HCEC 1CT (cell line): Measurements from ENCODE around the gene CEMIP.

Source experiments
- DNase-seq: peaks from one replicate; pipeline ENCODE4 v3.0.0-alpha.2; 2017

The CEMIP gene

DNA sequence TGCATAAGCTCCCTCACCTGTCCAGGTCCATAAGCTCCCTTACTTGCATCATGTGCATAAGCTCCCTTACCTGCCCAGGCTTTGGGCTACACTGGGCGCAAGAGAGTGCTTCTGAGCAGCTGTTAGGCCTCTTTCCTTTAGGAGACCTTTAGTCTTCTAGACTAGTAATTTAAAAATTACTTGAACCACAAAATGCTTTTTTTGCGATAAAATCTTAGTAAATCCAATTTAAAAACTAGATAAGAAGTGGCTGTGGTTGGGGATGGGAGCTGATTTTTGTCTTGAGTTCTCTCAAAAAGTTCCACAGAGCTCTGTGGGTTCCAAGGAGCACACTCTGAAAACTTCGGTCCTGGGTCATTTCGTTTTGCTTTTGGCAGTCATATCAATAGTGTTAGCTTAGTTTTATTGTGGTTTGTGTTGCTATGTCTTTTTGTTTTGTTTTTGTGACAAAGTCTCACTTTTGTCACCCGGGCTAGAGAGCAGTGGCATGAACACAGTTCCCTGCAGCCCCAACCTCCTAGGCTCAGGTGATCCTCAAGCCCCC, 6.7 kb downstream of the CEMIP start:
- no peak for DNase-seq

DNA sequence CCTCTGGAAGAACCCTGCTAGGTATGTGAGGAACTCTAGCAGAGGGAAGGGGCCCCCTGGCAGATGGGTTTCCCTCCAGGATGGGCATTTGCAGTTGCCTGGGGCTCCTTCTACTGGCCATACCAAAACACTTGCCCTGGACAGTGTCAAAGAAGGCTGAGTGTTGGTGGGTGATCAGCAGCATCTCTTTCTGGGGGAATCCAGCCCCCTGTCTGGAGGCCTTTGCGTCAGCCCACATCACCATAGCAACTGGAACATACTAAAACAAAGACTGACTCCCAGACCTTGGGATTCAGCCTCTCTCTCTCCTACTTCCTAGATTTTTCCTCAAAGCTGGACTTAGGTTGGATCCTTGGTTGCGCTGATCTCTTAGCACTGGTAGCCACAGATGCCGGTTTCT, 8.1 kb downstream of the CEMIP start:
- DNase-seq: no peak

DNA sequence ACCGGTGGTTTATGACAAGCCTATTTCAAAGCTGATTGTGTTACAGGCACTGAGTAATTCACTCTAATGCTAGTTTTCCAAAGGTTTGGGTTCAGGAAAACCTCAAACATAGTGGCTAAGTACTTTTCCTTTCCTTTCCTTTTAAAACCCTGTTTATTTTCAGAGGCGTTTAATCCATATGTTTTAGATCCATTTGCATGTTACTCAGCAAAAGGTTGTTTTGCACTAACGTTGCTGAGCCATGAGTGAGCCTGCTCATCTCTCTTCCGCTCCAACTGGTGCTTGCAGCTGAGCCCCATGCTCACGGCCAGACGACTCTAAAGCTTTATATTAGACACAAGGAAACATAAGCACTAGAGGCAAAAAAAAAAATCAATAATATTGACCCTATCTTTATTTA, 9.4 kb downstream of the CEMIP start:
- peak; percentile 75 for DNase-seq

DNA sequence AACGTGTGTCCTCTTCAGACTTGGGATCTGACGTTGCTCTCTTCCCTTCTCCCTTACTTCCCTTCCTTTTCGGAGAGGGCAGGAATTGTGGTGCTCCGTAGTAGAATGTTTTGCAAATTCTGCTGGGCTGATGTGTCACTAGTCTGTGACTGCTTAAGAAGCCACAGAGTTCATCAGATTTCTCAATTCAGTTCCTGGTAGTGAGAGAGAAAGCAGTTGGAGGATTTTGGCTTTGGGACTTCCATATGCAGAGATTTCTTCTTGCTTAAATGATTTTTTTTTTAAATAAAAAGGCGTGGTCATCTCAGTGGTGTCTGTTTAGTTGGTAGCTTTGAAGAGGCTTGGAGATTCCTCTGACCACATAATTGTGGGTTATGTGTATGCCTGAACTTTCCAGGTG, 10.1 kb downstream of the CEMIP start:
- DNase-seq: peak; percentile 56

DNA sequence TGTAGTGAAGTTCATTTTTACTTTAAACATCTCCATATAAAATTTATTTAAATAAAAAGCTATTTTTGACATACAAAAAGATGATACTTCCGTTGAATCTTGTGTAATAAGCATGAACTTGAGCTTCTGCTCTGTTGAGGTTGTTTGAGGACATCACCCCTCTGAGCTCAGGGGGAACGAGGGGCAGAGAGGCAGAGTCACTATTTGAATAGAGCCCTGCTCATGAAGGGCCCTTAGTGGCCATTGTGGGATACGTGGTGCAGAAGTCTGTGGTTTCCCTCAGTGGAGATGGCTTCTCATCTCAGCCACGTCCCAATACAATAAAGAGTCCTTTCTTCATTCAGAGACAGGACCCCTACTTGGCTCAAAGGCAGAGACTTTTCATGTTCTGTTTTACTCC, 10.6 kb downstream of the CEMIP start:
- DNase-seq: no peak

DNA sequence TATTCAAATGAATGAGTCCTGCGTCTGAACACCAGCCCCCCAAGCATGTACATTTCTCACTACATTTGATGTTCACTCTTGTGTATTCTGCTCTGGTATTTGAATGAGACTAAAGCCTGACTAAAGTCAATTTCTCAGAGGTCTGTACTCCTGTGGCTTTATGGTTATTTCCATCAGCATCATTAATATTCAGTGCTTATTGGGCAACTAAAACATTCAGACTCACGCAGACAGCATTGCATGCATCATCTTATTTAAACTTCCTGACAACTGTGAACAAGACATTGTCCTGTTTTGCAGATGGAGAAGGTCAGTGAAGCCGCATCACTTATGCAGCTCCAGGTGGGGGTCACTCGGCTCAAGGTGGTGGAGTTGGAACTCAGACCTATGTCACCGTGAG, 11.1 kb downstream of the CEMIP start:
- no peak for DNase-seq

DNA sequence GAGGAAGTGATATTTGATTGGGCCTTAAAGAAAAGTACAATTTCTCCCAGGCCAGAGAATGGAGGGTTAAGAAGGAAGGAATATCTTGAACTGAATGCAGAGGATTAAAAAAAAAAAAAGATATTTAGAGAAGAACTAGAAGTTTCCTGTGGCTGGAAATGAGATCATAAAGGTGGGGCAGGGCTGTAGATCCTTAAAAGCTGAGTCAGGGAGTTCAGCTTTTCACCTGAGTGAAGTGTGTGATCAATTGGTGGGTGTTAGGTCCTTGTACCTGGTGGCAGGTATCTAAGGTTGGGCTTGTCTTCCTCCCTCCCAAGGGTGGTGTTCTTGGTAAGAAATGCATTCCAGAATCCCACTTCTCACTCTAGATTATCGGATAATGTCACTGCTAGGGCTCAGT, 11.8 kb downstream of the CEMIP start:
- DNase-seq: no peak

DNA sequence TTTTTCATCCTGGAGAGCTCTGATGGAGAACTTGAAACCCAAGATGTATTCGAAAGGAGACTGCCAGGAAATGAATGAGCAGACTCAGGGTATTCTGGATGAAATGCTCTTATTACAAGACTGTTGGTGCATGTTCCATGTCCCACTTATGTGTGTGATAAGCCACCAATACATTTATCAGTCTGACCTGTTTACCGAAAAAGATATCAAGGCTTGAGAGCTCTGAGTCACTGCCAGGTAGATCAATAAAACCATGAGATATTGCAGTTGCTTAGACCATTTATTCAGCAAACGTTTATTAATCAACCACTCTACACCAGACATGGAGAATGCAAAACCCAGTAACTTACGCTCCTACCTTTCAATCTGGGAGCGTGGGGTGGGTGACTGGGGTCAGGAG, 17.2 kb downstream of the CEMIP start:
- DNase-seq: no peak

DNA sequence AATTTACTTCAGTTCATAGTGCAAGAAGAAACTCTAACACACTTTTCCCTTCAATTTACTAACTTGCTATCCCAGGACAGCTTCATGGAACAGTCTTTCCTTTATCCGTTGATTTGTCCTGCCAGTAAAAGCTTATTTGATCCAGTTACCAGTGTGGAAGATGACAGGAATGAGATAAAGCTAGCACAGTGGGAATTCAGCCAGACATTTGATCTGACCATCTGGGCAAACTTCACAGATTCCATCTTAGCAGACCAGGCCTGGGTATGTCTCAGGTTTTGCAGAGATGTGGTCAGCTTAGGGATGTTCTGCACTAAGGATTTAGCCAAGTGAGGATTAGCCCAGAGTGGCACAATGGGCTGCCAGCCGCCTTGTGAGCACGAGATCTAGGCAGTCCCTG, 19.7 kb downstream of the CEMIP start:
- DNase-seq: no peak

DNA sequence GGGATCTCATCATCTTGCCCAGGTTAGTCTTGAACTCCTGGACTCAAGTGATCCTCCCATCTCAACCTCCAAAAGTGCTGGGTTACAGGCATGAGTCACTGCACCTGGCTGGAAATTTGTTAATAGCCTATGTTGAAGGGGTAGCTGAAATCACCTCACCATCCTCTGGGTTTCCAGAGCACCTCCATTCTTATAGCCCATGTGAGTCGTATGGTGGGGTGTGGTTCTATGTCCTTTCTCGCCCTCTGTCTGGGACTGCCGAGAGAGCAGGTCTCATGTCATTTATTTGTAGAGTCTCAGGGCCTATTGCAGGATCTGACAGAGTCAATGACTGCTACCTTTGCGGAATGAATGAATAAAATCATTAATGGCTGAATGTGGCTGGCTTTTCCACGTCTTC, 20.9 kb downstream of the CEMIP start:
- no peak for DNase-seq

DNA sequence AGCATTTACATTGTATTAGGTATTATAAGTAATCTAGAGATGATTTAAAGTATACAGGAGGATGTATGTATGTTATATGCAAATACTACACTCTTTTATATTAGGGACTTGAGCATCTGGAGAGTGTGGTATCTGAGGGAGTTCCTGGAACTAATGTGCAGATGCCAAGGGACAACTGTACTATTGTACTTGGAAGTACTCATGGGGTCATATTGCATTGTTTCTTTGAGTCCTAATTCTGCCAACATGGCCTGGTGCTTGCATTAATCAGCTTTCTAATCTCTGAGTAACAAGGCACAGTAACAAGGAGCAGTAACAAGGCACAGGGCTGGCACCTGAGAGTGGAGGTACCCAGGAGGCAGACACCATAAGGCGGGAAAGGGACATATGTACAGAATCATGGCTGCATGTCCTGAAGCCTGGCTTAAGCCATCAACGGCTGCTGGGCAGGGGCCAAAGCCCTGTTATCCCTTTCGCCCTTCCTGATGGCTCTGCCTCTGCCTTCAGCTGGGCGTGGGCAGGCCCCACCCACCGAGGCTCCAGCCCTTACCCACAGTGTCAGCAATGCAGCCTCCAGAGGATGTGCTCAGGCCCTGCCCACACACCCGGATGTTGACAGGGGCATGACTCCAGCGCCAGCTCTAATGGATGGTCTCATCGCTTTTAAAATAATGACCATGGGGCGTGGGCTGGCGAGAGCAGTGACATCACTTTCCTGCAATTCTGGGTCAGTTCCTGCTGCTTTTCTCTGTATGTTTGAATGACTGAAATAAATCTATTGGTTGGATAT, 22.9 kb downstream of the CEMIP start:
- no peak for DNase-seq

DNA sequence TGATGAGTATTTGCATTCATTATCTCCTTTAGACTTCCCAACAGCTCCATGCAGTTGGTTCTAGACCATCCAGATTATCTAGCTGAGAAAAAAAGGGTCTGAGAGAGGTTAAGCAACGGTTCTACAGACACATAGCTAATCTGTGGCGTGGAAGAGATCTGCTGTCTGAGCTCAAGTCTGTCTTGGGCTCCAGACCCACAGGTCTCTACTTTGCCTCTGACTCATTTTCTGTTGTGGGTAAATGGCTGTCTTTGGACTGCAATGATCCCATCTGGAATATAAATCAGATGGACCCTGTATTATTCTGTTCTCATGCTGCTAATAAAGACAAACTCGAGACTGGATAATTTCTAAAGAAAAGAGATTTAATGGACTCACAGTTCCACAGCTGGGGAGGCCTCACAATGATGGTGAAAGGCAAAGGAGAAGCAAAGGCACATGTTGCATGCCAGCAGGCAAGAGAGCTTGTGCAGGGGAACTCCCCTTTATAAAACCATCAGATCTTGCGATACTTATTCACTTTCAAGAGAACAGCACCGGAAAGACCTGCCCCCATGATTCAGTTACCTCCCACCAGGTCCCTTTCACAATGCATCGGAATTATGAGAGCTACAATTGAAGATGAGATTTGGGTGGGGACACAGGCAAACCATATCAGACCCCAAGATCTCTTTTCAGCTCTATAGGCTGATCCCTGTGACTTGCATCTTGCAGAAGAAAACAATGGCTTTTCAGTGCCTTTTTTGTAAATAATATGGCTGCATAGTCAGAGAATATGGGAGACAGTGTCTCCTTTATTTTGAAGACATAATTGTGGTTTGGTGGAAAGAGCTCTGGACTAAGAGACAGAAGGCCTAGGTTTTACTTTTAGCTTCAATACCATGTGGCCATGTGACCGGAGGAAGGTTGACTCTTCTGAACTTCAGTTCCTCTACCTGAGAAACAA, 24.7 kb downstream of the CEMIP start:
- no peak for DNase-seq

DNA sequence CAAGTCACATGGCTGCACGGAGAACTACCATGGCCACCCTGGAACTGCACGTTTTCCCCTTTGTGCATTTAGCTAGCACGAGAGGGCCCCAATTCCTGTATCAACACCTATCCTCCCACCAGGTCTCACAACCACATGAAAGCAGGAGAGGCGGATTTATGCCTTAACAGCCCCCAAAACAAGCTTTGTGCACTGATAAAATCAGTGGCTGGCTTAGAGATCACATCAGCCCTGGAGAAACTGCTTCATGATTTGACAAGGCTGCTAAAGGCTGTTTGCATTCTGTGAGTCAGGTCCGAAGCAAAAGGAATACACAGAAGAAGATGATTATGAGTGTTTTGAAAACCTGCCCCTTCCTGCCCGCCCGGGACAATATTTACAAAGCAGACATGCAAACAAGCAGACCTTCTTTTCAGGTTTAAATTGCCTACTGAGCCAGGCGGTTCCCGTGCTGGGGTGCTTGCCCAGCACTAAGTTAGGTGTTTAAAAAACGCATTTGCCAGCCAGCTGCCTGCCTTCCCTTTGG, 25.9 kb downstream of the CEMIP start:
- DNase-seq: no peak

DNA sequence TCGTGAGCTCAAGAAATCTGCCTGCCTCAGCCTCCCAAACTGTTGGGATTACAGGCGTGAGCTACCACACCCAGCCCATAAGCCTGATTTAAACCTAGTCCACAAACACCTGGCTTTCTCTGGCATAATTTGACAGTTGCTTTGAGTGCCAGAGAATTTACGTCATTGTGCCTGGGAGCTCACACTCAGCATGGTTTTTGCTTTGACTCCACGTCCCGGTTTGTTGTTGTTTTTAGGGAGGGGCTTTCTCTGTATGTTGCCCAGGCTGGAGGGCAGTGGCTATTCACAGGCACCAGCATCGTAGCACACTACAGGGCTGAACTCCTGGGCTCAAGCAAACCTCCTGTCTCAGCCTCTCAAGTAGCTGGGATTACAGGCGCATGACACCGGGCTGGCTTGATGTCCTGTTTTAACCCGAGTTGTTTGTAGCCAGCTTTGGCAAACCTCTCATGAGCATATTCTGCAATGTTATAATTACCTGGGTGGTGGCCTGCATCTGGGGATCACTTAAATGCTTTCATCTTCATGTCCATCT, 32.7 kb downstream of the CEMIP start:
- no peak for DNase-seq

DNA sequence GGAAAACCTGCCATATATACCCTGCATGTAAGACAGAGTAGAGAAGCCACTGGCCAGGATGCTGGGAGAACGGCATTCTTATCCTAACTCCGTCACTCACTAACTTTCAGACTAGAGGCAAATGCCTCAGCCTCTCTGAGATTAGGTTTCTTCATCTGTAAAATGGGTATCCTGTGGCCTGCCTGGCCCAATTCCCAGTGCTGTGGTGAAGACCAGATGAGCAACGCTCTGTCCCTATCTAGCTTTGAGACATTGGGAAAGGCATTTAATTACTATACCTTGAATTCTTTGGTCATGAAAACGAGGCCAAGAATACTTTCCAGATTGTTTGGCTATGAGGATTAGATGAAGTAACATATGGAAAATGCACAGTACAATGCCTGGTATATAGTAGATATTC, 35.9 kb downstream of the CEMIP start:
- no peak for DNase-seq

DNA sequence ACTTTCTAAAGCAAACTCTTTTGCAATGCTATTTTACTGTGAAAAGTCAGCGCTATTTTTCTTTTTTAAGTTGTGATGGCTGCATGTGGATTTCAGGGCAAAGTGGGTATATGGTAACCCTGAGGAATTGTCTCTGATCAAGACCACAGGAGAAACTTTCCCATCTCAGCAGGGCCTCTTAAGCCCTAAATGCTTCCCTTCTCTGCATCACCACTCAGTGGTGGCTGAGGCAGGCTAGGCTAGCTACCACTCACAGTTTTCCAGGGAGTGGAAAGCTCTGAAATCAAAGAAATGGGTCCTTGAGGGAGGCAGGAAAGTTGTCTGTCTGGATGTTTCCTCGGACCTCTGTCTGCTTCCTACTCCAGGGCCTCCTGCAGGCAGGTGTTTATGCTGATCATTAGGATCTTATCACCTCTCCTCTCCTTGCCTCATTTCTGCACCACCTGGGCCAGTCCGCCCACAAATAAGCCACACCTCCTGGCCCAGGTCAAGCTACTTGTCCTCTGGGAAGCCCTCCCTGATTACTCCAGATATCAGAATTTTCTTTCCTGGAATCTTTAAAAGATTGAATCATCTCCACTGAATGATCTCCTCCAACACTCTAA, 37.0 kb downstream of the CEMIP start:
- DNase-seq: no peak

DNA sequence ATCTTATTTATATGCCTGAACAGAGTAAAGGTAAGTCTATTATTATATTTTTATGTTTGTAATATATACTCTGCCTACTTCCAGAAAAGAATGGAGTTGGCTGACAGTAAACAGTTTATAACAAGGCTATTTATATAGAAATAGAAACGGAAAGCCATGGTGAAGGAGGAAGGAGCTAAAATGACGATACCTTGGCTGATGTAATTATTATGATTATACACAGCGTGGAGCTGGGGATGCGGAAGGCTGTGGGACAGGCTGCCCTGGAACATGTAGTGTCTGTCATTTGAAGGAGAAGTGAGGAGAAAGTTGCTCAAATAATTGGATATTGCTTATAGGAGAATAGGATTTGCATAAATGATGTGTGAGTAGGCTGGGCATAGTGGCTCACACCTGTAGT, 37.8 kb downstream of the CEMIP start:
- no peak for DNase-seq

DNA sequence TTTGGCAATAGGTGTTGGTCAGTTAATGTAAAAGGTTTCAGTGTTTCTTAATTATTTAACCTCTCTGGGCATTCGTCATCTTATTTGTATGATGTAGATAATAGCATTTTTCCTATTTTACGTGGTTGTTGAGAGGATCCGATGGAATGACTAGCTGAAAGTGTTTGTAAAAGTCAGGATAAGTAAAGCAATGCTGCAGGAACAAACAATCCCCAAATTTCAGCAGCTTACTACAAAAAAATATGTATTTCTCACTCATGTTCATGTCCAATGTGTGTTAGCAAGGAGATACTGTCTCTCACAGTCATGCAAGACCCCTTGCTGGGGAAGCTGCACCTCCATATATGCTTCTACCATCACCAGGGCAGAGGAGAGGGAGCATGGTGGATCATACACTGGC, 38.7 kb downstream of the CEMIP start:
- DNase-seq: no peak

DNA sequence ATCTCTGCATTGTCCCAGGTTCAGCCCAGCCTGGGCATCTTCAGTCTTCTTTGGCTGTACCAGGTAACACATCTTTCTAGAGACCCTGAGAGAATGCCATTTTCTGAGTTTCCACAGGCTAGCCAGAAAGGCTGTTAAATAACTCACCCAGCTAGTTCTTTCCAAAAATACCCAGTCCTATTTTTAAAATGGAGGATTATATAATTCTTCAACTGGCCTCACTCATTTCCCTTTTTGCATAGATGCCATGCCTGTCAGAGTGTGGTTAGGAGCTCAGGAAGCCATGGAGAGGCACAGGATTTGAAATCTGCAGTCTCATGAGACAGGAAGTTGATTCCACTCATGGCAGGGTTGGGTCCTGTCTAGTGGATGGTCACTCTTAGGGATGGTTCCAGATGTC, 39.8 kb downstream of the CEMIP start:
- no peak for DNase-seq

DNA sequence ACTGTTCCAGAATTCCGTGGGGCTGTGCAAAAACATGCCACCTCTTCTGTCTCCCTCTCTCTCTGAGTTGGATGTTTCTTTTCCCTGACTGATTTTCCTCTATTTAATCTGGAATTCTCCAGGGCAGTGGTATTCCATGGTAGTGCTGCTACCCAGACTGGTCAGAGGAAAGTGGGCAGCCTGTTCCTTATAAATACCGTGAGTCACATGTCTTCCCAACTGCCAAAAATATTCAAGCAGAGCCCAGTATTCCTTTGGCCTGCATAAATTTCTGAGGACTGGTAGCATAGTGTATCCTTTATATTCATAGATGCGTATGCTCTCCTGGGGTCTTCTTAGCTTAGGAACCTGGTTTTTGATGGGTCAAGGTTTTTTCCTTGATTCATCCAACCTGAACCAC, 40.9 kb downstream of the CEMIP start:
- DNase-seq: no peak

DNA sequence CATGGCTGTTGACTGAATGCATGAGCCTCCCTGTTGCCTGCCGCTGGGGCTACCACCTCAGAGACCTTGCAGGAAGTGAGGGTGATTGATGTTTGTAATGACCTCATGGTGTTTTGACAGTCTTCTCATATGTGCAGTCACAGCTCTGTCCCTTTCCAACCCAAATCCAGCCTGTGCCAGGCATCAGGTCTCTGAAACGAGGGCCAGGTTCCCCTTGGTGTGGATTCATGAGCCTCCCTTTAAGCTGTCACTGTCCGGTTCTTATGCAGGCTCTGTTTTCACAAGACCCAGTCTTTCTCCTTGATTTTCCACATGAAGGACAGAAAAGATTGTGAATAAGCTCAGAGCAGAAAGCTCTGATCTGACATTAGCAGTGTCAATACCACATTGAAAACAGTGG, 43.1 kb downstream of the CEMIP start:
- no peak for DNase-seq

DNA sequence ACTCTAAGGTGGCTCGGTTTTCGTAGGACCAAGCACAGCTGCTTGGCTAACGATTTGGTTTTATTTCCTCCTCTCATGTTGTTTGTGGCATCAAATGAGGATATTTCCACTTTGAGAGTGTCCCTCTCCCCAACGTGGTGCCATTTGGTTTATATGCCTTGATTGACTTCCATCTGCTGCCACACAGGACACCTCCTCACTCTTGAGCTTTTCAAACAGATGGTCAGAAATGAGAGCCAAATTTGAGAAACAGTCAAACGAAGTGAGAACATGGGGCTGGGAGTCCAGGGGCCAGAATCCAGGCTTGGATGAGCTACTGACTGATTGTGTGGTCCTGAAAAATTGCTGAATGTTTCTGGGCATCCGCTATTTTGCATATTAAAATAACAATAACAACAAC, 43.5 kb downstream of the CEMIP start:
- DNase-seq: no peak

DNA sequence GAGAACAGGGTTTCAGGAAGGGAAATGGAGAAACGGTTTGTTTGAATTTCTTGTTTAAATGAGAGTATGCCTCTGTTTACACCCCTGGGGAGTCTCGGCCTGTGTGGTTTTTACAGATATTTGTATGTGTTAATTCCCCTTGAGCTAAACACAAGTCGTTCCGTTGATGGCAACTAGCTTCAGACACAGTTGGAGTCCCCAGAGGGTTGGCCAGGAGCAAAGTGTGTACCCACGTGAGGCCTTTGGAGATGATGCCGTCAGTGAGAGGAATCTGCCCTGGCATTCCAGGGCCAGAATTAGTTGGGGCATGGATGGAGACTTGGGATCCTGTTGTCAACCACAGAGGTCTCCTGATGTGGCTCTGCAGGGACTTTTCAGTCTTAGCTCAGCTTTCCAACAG, 44.0 kb downstream of the CEMIP start:
- DNase-seq: no peak
